Right lobe of liver (tissue), 6 donors: ENCODE measurements around the gene CEP128. TPM values are rescaled to one million over a fixed set of nuclear protein-coding genes. Genes with fewer than 3 reads are reported as not detected.
A peak's percentile ranks its signal among the peaks of the same experiment; 100 is the strongest.

Source experiments
- ATAC-seq, 4 donors: fragments of 200-7000 bp; cut with Tn5 transposase; one replicate each; pipeline ENCODE4 v1.9.1; 2020; ENCODE audit warnings: mild to moderate bottlenecking in 4 of 4, moderate library complexity in 4 of 4
- DNase-seq, 3 donors: peaks; one replicate each; pipeline ENCODE4 v3.0.0-alpha.2; 2020
- H3K27ac ChIP-seq, 3 donors: fragments of 200-600 bp; one replicate each; pipeline ENCODE4 v1.8.0; 2022
- H3K27me3 ChIP-seq, 2 donors: fragments of 200-600 bp; one replicate each; pipeline ENCODE4 v1.8.0; 2022
- H3K36me3 ChIP-seq, 4 donors: fragments of 200-600 bp; sonication (generic) in 1 of 4; one replicate each; pipeline versions ENCODE4 v1.5.1 to v1.8.0; 2017 to 2022; ENCODE audit warnings: control low read depth in 1 of 4
- H3K4me1 ChIP-seq, 4 donors: fragments of 200-600 bp; sonication (generic) in 1 of 4; one replicate each; pipeline versions ENCODE4 v1.5.1 to v1.8.0; 2017 to 2022; ENCODE audit warnings: control low read depth in 1 of 4
- H3K4me3 ChIP-seq, 3 donors: fragments of 200-600 bp; one replicate each; pipeline ENCODE4 v1.8.0; 2022
- H3K9me3 ChIP-seq, 4 donors: fragments of 200-600 bp; sonication (generic) in 1 of 4; one replicate each; pipeline versions ENCODE4 v1.5.1 to v1.8.0; 2017 to 2022; ENCODE audit warnings: control low read depth in 1 of 4
- POLR2A ChIP-seq: fragments of 450-650 bp; IDR thresholded peaks from one replicate; pipeline ENCODE4 v1.6.1; 2017; ENCODE audit warnings: antibody characterized with exemption, mild to moderate bottlenecking
- WGBS: methylation state at CpG from one replicate; pipeline ENCODE4 v1.1.6; 2018; ENCODE audit warnings: low coverage, low lambda C conversion rate; ENCODE audit not compliant: insufficient coverage; ENCODE audit errors: missing lambda C conversion rate; 5-methylcytosine and 5-hydroxymethylcytosine counted together
- intact Hi-C, 2 donors: fragments of 100-400 bp; cut with DNase I; formaldehyde crosslinking; loops; one replicate each; pipeline versions ENCODE4 v1.11.2 to v1.14.1; 2022
- total RNA-seq, 6 experiments: library from RNA; depleted of rRNA in 2 of 6; stranded (reverse); fragments of >200 nt in 2 of 6; fragmentation: NEBNext Ultra II Directional in 3 of 6; extraction: Animal tissue kit (Norgen Biotek cat#: 25700) in 3 of 6; gene quantifications; one replicate each; pipeline versions ENCODE4 v1.1.0 to v1.2.4, GENCODE V29; 2016 to 2023
- TF ChIP-seq, protein P1 (sequence below), 4 donors: fragments of 200-600 bp in 3 of 4; fragments of 450-650 bp in 1 of 4; IDR thresholded peaks; one replicate each; pipeline versions ENCODE4 v1.5.1 to v1.8.0; 2016 to 2022; ENCODE audit warnings: antibody characterized with exemption in 4 of 4, mild to moderate bottlenecking in 2 of 4
- donor health status: DM: no; HTN: yes; CAD: no.
- donor health status: DM: no; HTN: no; CAD: no.
- donor health status: DM: no; HTN: no; CAD: no.
- donor health status: DM: no; HTN: yes; CAD: no.
- donor health status: DM: no; HTN: yes; CAD: no.

CEP128 gene
- total RNA-seq, 6 experiments from 2014 or later: 0.81 to 9.5 (median 1.7) TPM

- DNase-seq: no peak
- no peak overlapping the region for H3K4me3 ChIP-seq
- WGBS: 62% methylated on average over 3 of the region's 3 CpGs
- no peaks in the 10 kb centered on the region for H3K27me3 ChIP-seq
- intact Hi-C loops: no loop called here
- H3K27ac ChIP-seq: no peak overlapping the region
- H3K9me3 ChIP-seq: no peaks in the 10 kb centered on the region
- no peaks in the 10 kb centered on the region for H3K4me1 ChIP-seq
- H3K36me3 ChIP-seq: no peaks in the 10 kb centered on the region
- TF ChIP-seq POLR2A: no peak
- TF ChIP-seq, protein P1, sequence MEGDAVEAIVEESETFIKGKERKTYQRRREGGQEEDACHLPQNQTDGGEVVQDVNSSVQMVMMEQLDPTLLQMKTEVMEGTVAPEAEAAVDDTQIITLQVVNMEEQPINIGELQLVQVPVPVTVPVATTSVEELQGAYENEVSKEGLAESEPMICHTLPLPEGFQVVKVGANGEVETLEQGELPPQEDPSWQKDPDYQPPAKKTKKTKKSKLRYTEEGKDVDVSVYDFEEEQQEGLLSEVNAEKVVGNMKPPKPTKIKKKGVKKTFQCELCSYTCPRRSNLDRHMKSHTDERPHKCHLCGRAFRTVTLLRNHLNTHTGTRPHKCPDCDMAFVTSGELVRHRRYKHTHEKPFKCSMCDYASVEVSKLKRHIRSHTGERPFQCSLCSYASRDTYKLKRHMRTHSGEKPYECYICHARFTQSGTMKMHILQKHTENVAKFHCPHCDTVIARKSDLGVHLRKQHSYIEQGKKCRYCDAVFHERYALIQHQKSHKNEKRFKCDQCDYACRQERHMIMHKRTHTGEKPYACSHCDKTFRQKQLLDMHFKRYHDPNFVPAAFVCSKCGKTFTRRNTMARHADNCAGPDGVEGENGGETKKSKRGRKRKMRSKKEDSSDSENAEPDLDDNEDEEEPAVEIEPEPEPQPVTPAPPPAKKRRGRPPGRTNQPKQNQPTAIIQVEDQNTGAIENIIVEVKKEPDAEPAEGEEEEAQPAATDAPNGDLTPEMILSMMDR (IDR thresholded peaks at IDR 0.05): no peak
- ATAC-seq: no peak
Observed at GRCh38 chr14:80634106-80634758, 307.3 kb downstream of the CEP128 start.

- Histone ChIP-seq H3K27me3 (no peaks in the 10 kb centered on the region), H3K9me3 (no peaks in the 10 kb centered on the region), H3K4me1 (no peaks in the 10 kb centered on the region), H3K36me3 (no peaks in the 10 kb centered on the region), H3K4me3 (no peak overlapping the region), H3K27ac (no peak overlapping the region)
- DNase-seq: no peak
- intact Hi-C loops: no loop called here
- TF ChIP-seq, protein P1 (IDR thresholded peaks at IDR 0.05): no peak
- TF ChIP-seq POLR2A: no peak
- ATAC-seq: no peak
Observed at GRCh38 chr14:80629606-80630005, 311.9 kb downstream of the CEP128 start.

- no peak overlapping the region for H3K27ac ChIP-seq
- DNase-seq: peak in 1 of 3 donors; percentile 54
- TF ChIP-seq, protein P1 (IDR thresholded peaks at IDR 0.05): no peak
- no peak for TF ChIP-seq POLR2A
- 36% methylated on average over 6 of the region's 6 CpGs for WGBS
- peak; percentile 71 to 92 (median 82) for ATAC-seq
- no peaks in the 10 kb centered on the region for H3K27me3 ChIP-seq
- intact Hi-C loops: no loop called here
- no peaks in the 10 kb centered on the region for H3K4me1 ChIP-seq
- no peaks in the 10 kb centered on the region for H3K36me3 ChIP-seq
- no peaks in the 10 kb centered on the region for H3K9me3 ChIP-seq
- H3K4me3 ChIP-seq: no peak overlapping the region
Observed at GRCh38 chr14:80628547-80628946, 313.0 kb downstream of the CEP128 start.

DNA sequence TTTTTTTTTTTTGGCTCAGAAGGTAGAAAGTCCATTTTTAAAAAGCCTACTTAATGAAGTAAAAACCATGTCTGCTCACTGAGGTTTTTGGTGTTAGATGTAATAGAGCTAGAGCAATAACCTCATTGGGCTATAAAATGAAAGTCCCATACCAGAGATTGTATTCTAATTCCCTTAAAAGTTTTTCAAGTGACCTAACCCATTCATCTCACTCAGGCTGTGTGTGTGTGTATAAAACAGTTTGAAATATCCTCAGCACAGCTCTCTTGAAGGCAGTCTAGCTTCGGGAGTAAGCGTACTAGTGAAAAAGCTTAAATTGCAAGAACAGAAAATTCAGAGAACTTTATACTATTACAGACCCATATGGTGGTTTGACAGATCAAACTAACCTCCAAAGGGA is 313.8 kb downstream of the CEP128 start:
- WGBS: 84% methylated on average over 2 of the region's 2 CpGs
- Histone ChIP-seq H3K27ac (no peak overlapping the region), H3K27me3 (no peaks in the 10 kb centered on the region), H3K4me3 (no peak overlapping the region), H3K4me1 (no peaks in the 10 kb centered on the region), H3K36me3 (no peaks in the 10 kb centered on the region), H3K9me3 (no peaks in the 10 kb centered on the region)
- intact Hi-C loops: no loop called here
- DNase-seq (no peak), ATAC-seq (no peak)
- TF ChIP-seq, protein P1 (IDR thresholded peaks at IDR 0.05): no peak
- TF ChIP-seq POLR2A: no peak

- Histone ChIP-seq H3K27me3 (no peaks in the 10 kb centered on the region), H3K4me1 (no peaks in the 10 kb centered on the region), H3K36me3 (no peaks in the 10 kb centered on the region), H3K4me3 (no peak overlapping the region), H3K9me3 (no peaks in the 10 kb centered on the region), H3K27ac (no peak overlapping the region)
- intact Hi-C loops: no loop called here
- 92% methylated on average over 1 of the region's 1 CpG for WGBS
- no peak for DNase-seq
- ATAC-seq: no peak
- no peak for TF ChIP-seq POLR2A
- TF ChIP-seq, protein P1 (IDR thresholded peaks at IDR 0.05): no peak
Observed at GRCh38 chr14:80624581-80624980, 317.0 kb downstream of the CEP128 start.
